Trophoblast cell (in vitro differentiated cells and primary cell): Measurements from ENCODE around the gene DLX2.

ENCODE experiments used
- DNase-seq, 2 donors: peaks; one replicate each; pipeline ENCODE4 v3.0.0-alpha.2; 2016
- H2AFZ ChIP-seq: 2 replicates; pipeline ENCODE4 v1.6.1; 2013; ENCODE audit warnings: low read length, moderate library complexity, mild to moderate bottlenecking; ENCODE audit not compliant: insufficient read depth, poor library complexity
- H2AK5ac ChIP-seq: 2 replicates; pipeline ENCODE4 v1.6.1; 2013; ENCODE audit warnings: mild to moderate bottlenecking, low read length
- H2BK120ac ChIP-seq: 2 replicates; pipeline ENCODE4 v1.6.1; 2013; ENCODE audit warnings: low read length, mild to moderate bottlenecking, moderate library complexity; ENCODE audit not compliant: insufficient read depth, poor library complexity
- H2BK12ac ChIP-seq: 2 replicates; pipeline ENCODE4 v1.6.1; 2013; ENCODE audit warnings: mild to moderate bottlenecking, low read length, moderate library complexity
- H2BK5ac ChIP-seq: 2 replicates; pipeline ENCODE4 v1.6.1; 2013; ENCODE audit warnings: low read length, low read depth, moderate library complexity, mild to moderate bottlenecking; ENCODE audit not compliant: poor library complexity
- H3K14ac ChIP-seq: 2 replicates; pipeline ENCODE4 v1.6.1; 2013; ENCODE audit warnings: mild to moderate bottlenecking, low read length
- H3K18ac ChIP-seq: 2 replicates; pipeline ENCODE4 v1.6.1; 2013; ENCODE audit warnings: mild to moderate bottlenecking, low read length
- H3K23ac ChIP-seq: 2 replicates; pipeline ENCODE4 v1.6.1; 2013; ENCODE audit warnings: low read length
- H3K27ac ChIP-seq: 2 replicates; pipeline ENCODE4 v1.5.1; 2013; ENCODE audit warnings: low read depth, mild to moderate bottlenecking, inconsistent platforms, low read length, moderate library complexity
- H3K27me3 ChIP-seq: 2 replicates; pipeline ENCODE4 v1.6.1; 2013; ENCODE audit warnings: inconsistent platforms, mild to moderate bottlenecking, low read length, moderate library complexity; ENCODE audit not compliant: insufficient read depth
- H3K36me3 ChIP-seq, 2 experiments: 1 replicate in 1 of 2; 2 replicates in 1 of 2; pipeline ENCODE4 v1.6.1; 2013; ENCODE audit warnings: low read length in 2 of 2, mild to moderate bottlenecking in 2 of 2, moderate library complexity in 1 of 2; ENCODE audit not compliant: insufficient read depth in 2 of 2, control insufficient read depth in 1 of 2
- H3K4ac ChIP-seq: 2 replicates; pipeline ENCODE4 v1.6.1; 2013; ENCODE audit warnings: low read depth, mild to moderate bottlenecking, low read length, moderate library complexity
- H3K4me1 ChIP-seq, 2 experiments: 1 replicate in 1 of 2; 2 replicates in 1 of 2; pipeline ENCODE4 v1.6.1; 2013; ENCODE audit warnings: low read length in 2 of 2, mild to moderate bottlenecking in 2 of 2, moderate library complexity in 1 of 2; ENCODE audit not compliant: insufficient read depth in 2 of 2, control insufficient read depth in 1 of 2
- H3K4me2 ChIP-seq: 2 replicates; pipeline ENCODE4 v1.6.1; 2013; ENCODE audit warnings: inconsistent platforms, mild to moderate bottlenecking, low read length, moderate library complexity
- H3K4me3 ChIP-seq: 2 replicates; pipeline ENCODE4 v1.5.1; 2013; ENCODE audit warnings: mild to moderate bottlenecking, low read depth, low read length, inconsistent platforms
- H3K79me1 ChIP-seq: one replicate; pipeline ENCODE4 v1.6.1; 2013; ENCODE audit warnings: low read length
- H3K79me2 ChIP-seq: 2 replicates; pipeline ENCODE4 v1.6.1; 2013; ENCODE audit warnings: low read length, mild to moderate bottlenecking; ENCODE audit not compliant: control insufficient read depth, insufficient read depth, poor library complexity
- H3K9ac ChIP-seq: 2 replicates; pipeline ENCODE4 v1.6.1; 2013; ENCODE audit warnings: mild to moderate bottlenecking, low read length
- H3K9me3 ChIP-seq: 2 replicates; pipeline ENCODE4 v1.6.1; 2013; ENCODE audit warnings: low read depth, mild to moderate bottlenecking, control low read depth, inconsistent platforms, low read length; ENCODE audit not compliant: insufficient read depth
- H4K12ac ChIP-seq: 2 replicates; pipeline ENCODE4 v1.6.1; 2013; ENCODE audit warnings: low read depth, mild to moderate bottlenecking, low read length, moderate library complexity
- H4K8ac ChIP-seq: 2 replicates; pipeline ENCODE4 v1.6.1; 2013; ENCODE audit warnings: low read depth, mild to moderate bottlenecking, low read length, moderate library complexity
- H4K91ac ChIP-seq: one replicate; pipeline ENCODE4 v1.6.1; 2013; ENCODE audit warnings: low read depth, mild to moderate bottlenecking, low read length, moderate library complexity
- WGBS: extraction: QIAGEN DNeasy Blood & Tissue Kit; methylation state at CpG from one replicate; pipeline ENCODE4 v1.1.7; 2013; ENCODE audit warnings: missing lambda C conversion rate; ENCODE audit not compliant: insufficient read length, insufficient coverage; ENCODE audit errors: extremely low coverage; 5-methylcytosine and 5-hydroxymethylcytosine counted together

The DLX2 gene

DNA sequence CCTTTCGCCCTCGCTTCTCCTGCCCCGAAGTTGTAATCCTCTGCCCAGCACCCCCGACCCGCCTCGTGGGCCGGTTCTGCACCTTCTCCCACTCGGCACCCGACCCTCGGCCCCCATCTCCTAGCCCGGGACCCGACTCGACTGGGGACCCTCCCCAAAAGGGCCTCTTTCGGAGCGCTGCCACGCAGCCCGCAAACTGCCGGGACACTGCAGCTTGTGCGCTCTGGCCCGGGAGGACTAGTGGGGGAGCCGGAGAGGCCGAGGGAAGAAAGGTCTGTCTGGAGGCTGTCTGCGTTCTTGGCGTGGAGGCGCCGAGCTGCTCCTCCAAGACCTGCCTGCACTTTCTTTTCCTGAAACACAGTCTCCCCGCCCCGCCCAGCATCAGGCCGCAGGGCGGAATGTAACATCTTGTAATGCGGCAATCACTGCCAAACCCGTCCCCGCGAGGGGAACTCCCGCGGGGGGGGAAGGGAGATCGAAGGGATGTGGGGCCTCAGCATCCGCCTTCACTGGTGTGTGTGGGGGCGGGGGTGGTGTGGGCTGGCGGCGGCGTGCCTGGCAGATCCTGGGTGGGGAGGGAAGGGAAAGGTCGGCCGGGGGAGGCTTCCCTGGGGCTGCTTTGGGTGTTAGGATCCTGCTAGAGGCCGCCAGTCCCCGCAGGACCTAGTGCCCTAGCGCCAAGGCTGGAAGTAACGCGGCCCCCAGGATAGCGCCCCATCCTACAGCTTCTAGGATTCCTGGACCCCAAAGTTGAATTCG is 7.4 kb downstream of the DLX2 start:
- Histone ChIP-seq H3K79me2 (peaks cover 27% of the 10 kb centered on the region), H3K18ac (peak overlapping the region; percentile 94), H2AK5ac (peak overlapping the region; percentile 89), H2BK5ac (peak overlapping the region; percentile 98), H4K91ac (peak overlapping the region; percentile 96), H3K23ac (no peak overlapping the region), H3K4me3 (peak overlapping the region; percentile 71), H4K12ac (peak overlapping the region; percentile 86), H3K9ac (peak overlapping the region; percentile 83), H2BK12ac (peak overlapping the region; percentile 39), H3K79me1 (peaks cover 57% of the 10 kb centered on the region), H3K9me3 (no peaks in the 10 kb centered on the region), H3K27me3 (no peaks in the 10 kb centered on the region), H3K27ac (peak overlapping the region; percentile 100), H3K14ac (peak overlapping the region; percentile 98), H3K36me3 (peaks cover 8 to 9% of the 10 kb centered on the region in 2 experiments), H4K8ac (peak overlapping the region; percentile 96), H3K4me1 (peaks cover 20 to 30% of the 10 kb centered on the region in 2 experiments), H3K4ac (peak overlapping the region; percentile 91), H2AFZ (peak overlapping the region; percentile 78), H3K4me2 (peak overlapping the region; percentile 81), H2BK120ac (peak overlapping the region; percentile 99)
- peak; percentile 81 to 89 for DNase-seq
- no CpG with 5 or more reads among the region's 51 CpGs for WGBS

DNA sequence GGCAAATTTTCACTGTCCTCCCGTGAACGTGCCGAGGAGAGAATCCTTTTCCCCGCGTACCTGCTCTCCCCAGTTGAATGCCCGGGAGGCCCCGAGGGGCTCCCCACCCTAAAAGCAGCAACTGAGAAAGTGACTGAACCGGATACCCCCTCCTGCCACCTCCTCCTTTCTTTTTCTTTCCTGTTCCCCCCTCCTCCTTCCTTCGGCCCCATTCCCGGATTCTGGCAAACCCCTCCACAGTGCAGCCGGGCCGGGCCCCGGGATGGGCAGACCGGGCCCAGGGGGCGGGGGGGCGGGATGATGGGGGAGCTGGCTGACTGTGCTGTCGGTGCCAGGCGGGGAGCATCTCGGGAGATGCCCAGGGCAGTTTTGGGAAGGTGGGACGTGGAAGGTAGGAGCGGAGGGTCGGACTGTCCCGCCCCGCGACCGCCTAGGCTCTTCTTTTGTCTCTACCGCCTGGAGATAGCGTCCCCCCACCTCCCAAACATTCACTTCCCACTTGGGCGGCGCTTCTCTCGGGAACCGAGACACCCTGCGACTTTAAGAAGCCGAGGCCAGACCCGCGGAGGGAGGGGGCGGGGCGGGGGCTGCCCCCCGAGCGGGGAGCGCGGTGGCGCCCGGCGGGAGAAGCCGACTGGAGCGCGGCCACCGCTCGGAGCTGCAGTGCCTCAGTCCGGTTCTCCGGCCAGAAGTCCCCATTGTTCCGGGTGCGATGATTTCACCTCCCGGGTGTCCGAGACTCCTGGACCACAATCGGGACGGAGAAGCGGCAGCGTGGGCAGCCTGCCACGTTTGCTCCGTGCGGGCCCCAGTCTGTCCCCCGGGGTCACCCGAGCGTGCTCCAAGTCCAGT is 8.2 kb downstream of the DLX2 start:
- no CpG with 5 or more reads among the region's 66 CpGs for WGBS
- peak overlapping the region; percentile 83 for H3K9ac ChIP-seq
- peak overlapping the region; percentile 56 for H2BK12ac ChIP-seq
- peak overlapping the region; percentile 81 for H3K4me2 ChIP-seq
- H4K8ac ChIP-seq, result peak overlapping the region; percentile 96
- peak overlapping the region; percentile 89 for H2AK5ac ChIP-seq
- peak overlapping the region; percentile 96 for H4K91ac ChIP-seq
- no peaks in the 10 kb centered on the region for H3K9me3 ChIP-seq
- H3K4ac ChIP-seq, result peak overlapping the region; percentile 91
- H2AFZ ChIP-seq, result peak overlapping the region; percentile 78
- peaks cover 27 to 37% of the 10 kb centered on the region in 2 experiments for H3K4me1 ChIP-seq
- no peaks in the 10 kb centered on the region for H3K27me3 ChIP-seq
- peaks cover 21% of the 10 kb centered on the region for H3K79me2 ChIP-seq
- peak overlapping the region; percentile 100 for H3K27ac ChIP-seq
- peak overlapping the region; percentile 94 for H2BK5ac ChIP-seq
- peak overlapping the region; percentile 99 for H2BK120ac ChIP-seq
- no peak for DNase-seq
- H3K14ac ChIP-seq, result peak overlapping the region; percentile 98
- H3K36me3 ChIP-seq, result peaks cover 3 to 5% of the 10 kb centered on the region in 2 experiments
- H4K12ac ChIP-seq, result peak overlapping the region; percentile 86
- no peak overlapping the region for H3K23ac ChIP-seq
- peaks cover 54% of the 10 kb centered on the region for H3K79me1 ChIP-seq
- H3K4me3 ChIP-seq, result peak overlapping the region; percentile 71
- H3K18ac ChIP-seq, result peak overlapping the region; percentile 94

DNA sequence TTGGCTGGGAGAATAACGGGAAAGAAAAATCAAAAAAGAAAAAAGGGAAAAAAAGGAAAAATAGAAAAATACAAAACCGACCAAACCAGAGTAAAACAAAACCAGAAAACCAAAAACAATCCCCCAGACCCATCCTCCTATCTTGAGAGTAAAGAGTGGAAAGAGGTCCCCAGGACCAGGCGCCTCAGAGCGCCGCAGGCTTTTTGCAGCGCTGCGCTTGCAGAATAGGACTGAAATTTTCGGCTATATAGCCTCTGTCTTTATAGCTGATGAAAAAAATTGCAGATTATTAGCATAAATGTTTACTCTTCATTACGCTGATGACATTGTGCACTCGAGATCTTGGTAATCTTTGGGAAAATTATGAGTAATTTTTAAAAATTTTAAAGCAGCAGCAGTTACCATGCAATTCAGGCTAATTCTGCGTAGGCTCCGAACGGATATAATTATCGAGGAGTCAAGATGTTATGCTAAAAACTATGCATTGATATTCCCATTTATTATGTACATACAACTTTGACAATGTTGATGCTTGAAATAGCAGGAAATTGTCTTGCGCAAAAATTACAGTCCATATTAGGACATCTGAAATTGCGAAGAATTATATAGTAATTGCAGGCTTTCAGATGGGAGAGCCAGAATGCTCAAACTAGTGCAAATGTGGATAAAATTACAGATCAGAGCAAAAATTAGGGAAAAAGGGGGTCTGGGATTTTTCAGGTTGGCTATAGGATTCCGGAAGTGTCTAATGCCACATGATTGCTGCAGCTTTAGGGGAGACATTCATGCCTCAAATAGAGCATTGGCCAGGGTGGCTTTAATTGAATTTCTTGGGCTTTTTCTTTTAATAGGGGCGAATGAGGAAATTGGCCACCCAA is 9.0 kb downstream of the DLX2 start:
- H3K14ac ChIP-seq, result no peak overlapping the region
- peaks cover 3 to 4% of the 10 kb centered on the region in 2 experiments for H3K36me3 ChIP-seq
- peak overlapping the region; percentile 96 for H4K91ac ChIP-seq
- no CpG with 5 or more reads among the region's 18 CpGs for WGBS
- H3K18ac ChIP-seq, result no peak overlapping the region
- no peak for DNase-seq
- peak overlapping the region; percentile 71 for H4K8ac ChIP-seq
- peak overlapping the region; percentile 56 for H2BK12ac ChIP-seq
- peak overlapping the region; percentile 81 for H3K4me2 ChIP-seq
- H2AK5ac ChIP-seq, result no peak overlapping the region
- peak overlapping the region; percentile 79 for H2BK120ac ChIP-seq
- H3K27ac ChIP-seq, result peak overlapping the region; percentile 100
- peaks cover 52% of the 10 kb centered on the region for H3K79me1 ChIP-seq
- no peaks in the 10 kb centered on the region for H3K27me3 ChIP-seq
- no peak overlapping the region for H3K4me3 ChIP-seq
- no peak overlapping the region for H4K12ac ChIP-seq
- no peak overlapping the region for H3K4ac ChIP-seq
- no peak overlapping the region for H3K9ac ChIP-seq
- peaks cover 26 to 36% of the 10 kb centered on the region in 2 experiments for H3K4me1 ChIP-seq
- H3K79me2 ChIP-seq, result peaks cover 21% of the 10 kb centered on the region
- H2AFZ ChIP-seq, result no peak overlapping the region
- H3K9me3 ChIP-seq, result no peaks in the 10 kb centered on the region
- H3K23ac ChIP-seq, result no peak overlapping the region
- H2BK5ac ChIP-seq, result peak overlapping the region; percentile 94
